Vagina (tissue), 2 donors: ENCODE measurements around the gene NUAK1. TPM values are rescaled to one million over a fixed set of nuclear protein-coding genes. Genes with fewer than 3 reads are reported as not detected.

Experiments
- DNase-seq, 2 donors: peaks; one replicate each; pipeline ENCODE4 v3.0.0-alpha.2; 2017; ENCODE audit errors: extremely low spot score in 2 of 2
- H3K27ac ChIP-seq: fragments of 200-600 bp; sonication (generic); one replicate; pipeline ENCODE4 v1.5.1; 2019
- H3K27me3 ChIP-seq: fragments of 200-600 bp; sonication (generic); one replicate; pipeline ENCODE4 v1.5.1; 2019
- H3K36me3 ChIP-seq, 2 donors: fragments of 200-600 bp; sonication (generic); one replicate each; pipeline ENCODE4 v1.5.1; 2017 to 2019
- H3K4me1 ChIP-seq: fragments of 200-600 bp; sonication (generic); one replicate; pipeline ENCODE4 v1.5.1; 2019
- H3K4me3 ChIP-seq, 2 donors: fragments of 200-600 bp; sonication (generic); 1 replicate in 1 of 2; 2 replicates in 1 of 2; pipeline ENCODE4 v1.5.1; 2016 to 2019
- H3K9me3 ChIP-seq: fragments of 200-600 bp; sonication (generic); one replicate; pipeline ENCODE4 v1.5.1; 2019
- POLR2A ChIP-seq, 2 donors: fragments of 450-650 bp; IDR thresholded peaks; one replicate each; pipeline ENCODE4 v1.6.1; 2017; ENCODE audit warnings: antibody characterized with exemption in 2 of 2, mild to moderate bottlenecking in 2 of 2, moderate library complexity in 2 of 2
- POLR2AphosphoS5 ChIP-seq, 2 donors: sonication (generic); formaldehyde crosslinking; IDR thresholded peaks; one replicate each; pipeline ENCODE4 v1.9.0; 2017; ENCODE audit warnings: antibody characterized with exemption in 2 of 2, mild to moderate bottlenecking in 2 of 2, low read depth in 1 of 2; ENCODE audit not compliant: insufficient read depth in 1 of 2
- intact Hi-C: fragments of 100-400 bp; cut with DNase I; formaldehyde crosslinking; loops from one replicate; pipeline ENCODE4 v1.15.1; 2023
- total RNA-seq: library from RNA; depleted of rRNA; stranded (reverse); fragments of >200 nt; gene quantifications from one replicate; pipeline ENCODE4 v1.2.3, GENCODE V29; 2016
- TF ChIP-seq, protein P1 (sequence below), 3 experiments: fragments of 450-650 bp in 2 of 3; fragments of 200-600 bp in 1 of 3; sonication (generic) in 1 of 3; IDR thresholded peaks; one replicate each; pipeline ENCODE4 v1.5.1; 2017 to 2019; ENCODE audit warnings: antibody characterized with exemption in 3 of 3, mild to moderate bottlenecking in 2 of 3, moderate library complexity in 2 of 3

NUAK1 gene
- total RNA-seq, 1 donor from 2014 or later = 22.8 TPM

DNA sequence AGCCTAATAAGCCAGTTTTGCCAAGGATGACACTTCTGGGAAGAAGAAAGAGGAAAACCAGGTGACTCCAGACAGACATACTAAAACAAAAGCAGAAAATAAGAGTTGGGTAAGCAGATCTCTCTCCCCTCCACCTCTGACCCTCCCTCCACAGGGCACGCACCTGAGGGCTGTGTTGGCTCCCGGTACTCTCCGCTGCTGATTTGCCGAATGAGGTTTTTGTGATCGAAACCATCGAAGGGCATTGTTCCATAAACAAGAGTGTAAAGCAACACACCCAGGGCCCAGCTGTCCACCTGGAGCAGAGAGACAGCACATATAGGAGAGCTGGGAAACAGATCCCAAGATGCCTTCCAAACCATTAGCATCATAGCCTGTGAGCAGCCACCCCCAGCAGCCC, 68.1 kb downstream of the NUAK1 start:
- Histone ChIP-seq H3K27ac (peak overlapping the region; percentile 70), H3K4me1 (peaks cover 31% of the 10 kb centered on the region), H3K9me3 (no peaks in the 10 kb centered on the region), H3K36me3 (peaks cover 0 to 48% of the 10 kb centered on the region in 2 donors), H3K27me3 (no peaks in the 10 kb centered on the region), H3K4me3 (no peak overlapping the region)
- DNase-seq = peak; percentile 37 to 83
- intact Hi-C loops = no loop called here
- TF ChIP-seq, protein P1, sequence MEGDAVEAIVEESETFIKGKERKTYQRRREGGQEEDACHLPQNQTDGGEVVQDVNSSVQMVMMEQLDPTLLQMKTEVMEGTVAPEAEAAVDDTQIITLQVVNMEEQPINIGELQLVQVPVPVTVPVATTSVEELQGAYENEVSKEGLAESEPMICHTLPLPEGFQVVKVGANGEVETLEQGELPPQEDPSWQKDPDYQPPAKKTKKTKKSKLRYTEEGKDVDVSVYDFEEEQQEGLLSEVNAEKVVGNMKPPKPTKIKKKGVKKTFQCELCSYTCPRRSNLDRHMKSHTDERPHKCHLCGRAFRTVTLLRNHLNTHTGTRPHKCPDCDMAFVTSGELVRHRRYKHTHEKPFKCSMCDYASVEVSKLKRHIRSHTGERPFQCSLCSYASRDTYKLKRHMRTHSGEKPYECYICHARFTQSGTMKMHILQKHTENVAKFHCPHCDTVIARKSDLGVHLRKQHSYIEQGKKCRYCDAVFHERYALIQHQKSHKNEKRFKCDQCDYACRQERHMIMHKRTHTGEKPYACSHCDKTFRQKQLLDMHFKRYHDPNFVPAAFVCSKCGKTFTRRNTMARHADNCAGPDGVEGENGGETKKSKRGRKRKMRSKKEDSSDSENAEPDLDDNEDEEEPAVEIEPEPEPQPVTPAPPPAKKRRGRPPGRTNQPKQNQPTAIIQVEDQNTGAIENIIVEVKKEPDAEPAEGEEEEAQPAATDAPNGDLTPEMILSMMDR (IDR thresholded peaks at IDR 0.05) = no peak
- TF ChIP-seq POLR2AphosphoS5 (IDR thresholded peaks at IDR 0.05; ENCODE audit: insufficient read depth in 1 of 2, low read depth in 1 of 2) (no peak), POLR2A (IDR thresholded peaks at IDR 0.05) (no peak)

DNA sequence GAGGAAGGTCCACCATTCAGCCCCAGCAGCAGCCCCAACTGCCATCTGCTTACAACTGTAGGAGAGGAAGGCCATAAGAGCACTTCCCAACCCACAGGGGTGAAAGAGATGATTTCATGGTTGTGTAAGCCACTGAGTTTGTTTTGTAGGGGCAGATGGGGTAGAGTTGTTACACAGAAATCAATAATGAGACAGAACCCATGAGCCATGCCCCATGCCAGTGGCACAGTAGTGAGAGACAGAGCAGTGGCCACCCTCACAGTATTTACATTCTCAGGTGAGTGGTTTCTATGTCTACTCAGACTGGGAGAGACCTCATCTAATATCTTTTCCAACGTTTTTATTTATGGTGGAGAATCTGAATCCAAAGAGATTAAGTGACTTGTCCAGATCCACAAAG, 68.6 kb downstream of the NUAK1 start:
- DNase-seq = peak in 1 of 2 donors; percentile 43
- peaks cover 0 to 48% of the 10 kb centered on the region in 2 donors for H3K36me3 ChIP-seq
- intact Hi-C loops = no loop called here

DNA sequence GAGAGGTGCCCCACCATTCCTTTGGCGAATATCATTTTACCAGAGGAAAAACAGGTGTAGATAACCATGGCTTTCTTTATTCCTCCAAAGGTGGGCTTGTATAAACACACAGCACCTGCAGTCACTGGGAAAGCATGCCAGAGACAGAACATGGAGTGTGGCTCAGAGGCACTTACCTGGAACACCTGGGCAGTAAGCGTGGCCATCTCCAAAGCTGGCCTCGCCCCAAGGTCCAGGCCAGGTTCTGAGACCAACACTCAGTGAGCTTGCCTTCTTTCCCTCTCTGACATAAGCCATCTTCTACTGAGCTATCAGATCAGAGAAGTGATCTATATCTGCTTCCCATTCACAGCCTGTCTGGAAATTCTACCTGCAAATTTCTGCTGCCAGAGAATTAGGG, 70.5 kb downstream of the NUAK1 start:
- Histone ChIP-seq H3K9me3 (no peaks in the 10 kb centered on the region), H3K36me3 (peaks cover 0 to 48% of the 10 kb centered on the region in 2 donors), H3K4me1 (peaks cover 18% of the 10 kb centered on the region), H3K27me3 (no peaks in the 10 kb centered on the region), H3K27ac (no peak overlapping the region), H3K4me3 (no peak overlapping the region)
- no peak for TF ChIP-seq POLR2A (IDR thresholded peaks at IDR 0.05)
- TF ChIP-seq, protein P1 (IDR thresholded peaks at IDR 0.05) = no peak
- no peak for TF ChIP-seq POLR2AphosphoS5 (IDR thresholded peaks at IDR 0.05; ENCODE audit: insufficient read depth in 1 of 2, low read depth in 1 of 2)
- peak in 1 of 2 donors; percentile 44 for DNase-seq
- intact Hi-C loops = no loop called here

More for the DNA sequence above, 68.6 kb downstream of the NUAK1 start:
- TF ChIP-seq, protein P1 (IDR thresholded peaks at IDR 0.05) = no peak
- TF ChIP-seq POLR2A (IDR thresholded peaks at IDR 0.05) (no peak), POLR2AphosphoS5 (IDR thresholded peaks at IDR 0.05; ENCODE audit: insufficient read depth in 1 of 2, low read depth in 1 of 2) (no peak)
- H3K4me3 ChIP-seq = no peak overlapping the region
- H3K27ac ChIP-seq = peak overlapping the region; percentile 70
- H3K4me1 ChIP-seq = peaks cover 27% of the 10 kb centered on the region
- H3K27me3 ChIP-seq = no peaks in the 10 kb centered on the region
- no peaks in the 10 kb centered on the region for H3K9me3 ChIP-seq

DNA sequence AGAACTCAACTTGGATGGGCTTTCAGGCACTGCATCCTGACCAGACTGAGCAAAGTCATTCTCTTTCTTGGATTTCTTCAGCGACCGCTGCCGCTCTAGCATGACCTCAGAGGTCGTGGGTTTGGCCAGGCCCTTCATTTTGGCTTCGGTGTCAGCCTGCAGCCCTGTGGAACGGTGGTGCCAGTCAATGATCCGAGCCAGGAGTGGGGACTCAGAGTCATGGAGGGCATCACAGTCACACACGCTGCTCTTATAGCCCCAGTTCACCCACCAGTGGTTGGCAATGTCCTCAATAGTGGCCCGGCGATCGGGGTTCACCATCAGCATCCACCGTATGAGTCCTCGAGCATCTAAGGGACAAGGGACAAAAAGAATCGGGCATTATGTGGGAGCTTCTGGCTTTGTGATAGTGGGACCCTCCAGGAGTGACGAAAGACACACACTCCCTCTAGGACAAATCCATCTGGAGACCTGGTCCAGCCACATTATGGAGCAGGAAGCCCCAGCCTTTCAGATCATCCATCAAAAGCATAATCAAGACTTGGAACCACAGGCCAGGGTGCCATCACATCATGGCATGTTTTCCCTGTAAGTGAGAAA, 71.0 kb downstream of the NUAK1 start:
- Histone ChIP-seq H3K27ac (no peak overlapping the region), H3K27me3 (no peaks in the 10 kb centered on the region), H3K36me3 (peaks cover 0 to 48% of the 10 kb centered on the region in 2 donors), H3K4me3 (no peak overlapping the region), H3K9me3 (no peaks in the 10 kb centered on the region), H3K4me1 (peaks cover 16% of the 10 kb centered on the region)
- peak in 1 of 2 donors; percentile 72 for DNase-seq
- TF ChIP-seq POLR2A (IDR thresholded peaks at IDR 0.05) (no peak), POLR2AphosphoS5 (IDR thresholded peaks at IDR 0.05; ENCODE audit: insufficient read depth in 1 of 2, low read depth in 1 of 2) (no peak)
- TF ChIP-seq, protein P1 (IDR thresholded peaks at IDR 0.05) = no peak
- intact Hi-C loops = no loop called here

DNA sequence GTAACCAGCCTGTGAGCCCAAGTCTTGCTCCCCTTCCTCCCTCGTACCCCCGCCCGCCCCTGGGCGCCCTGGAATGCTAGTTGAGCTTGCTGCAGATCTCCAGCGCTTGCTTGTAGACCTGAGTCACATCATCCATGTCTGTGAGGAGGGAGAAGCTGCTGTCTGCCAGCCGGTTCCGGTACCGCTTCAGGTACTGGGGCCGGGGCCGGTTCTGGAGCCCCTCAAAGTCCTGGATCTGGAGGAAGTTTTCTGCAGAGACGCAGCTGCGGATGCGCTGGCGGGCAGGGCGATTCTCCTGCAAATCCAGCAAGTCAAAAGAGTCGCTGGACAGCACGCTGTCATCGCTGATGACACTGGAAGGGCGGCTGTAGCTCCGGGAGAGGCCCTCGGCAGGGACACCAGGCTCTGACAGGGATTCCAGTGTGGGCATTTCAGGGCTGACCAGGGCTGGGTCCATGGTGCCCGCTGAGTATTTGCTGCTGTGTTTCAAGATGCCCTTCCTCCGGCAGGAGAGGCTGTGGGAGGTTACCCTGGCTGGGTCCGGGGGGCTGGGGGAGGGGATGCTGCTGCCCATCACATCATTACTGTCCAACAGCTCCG, 71.9 kb downstream of the NUAK1 start:
- no peak for TF ChIP-seq POLR2A (IDR thresholded peaks at IDR 0.05)
- TF ChIP-seq POLR2AphosphoS5 (IDR thresholded peaks at IDR 0.05; ENCODE audit: insufficient read depth in 1 of 2, low read depth in 1 of 2) = no peak
- TF ChIP-seq, protein P1 (IDR thresholded peaks at IDR 0.05) = no peak
- Histone ChIP-seq H3K27ac (no peak overlapping the region), H3K27me3 (no peaks in the 10 kb centered on the region), H3K36me3 (peaks cover 0 to 48% of the 10 kb centered on the region in 2 donors), H3K4me3 (no peak overlapping the region), H3K4me1 (peaks cover 8% of the 10 kb centered on the region), H3K9me3 (no peaks in the 10 kb centered on the region)
- peak in 1 of 2 donors; percentile 77 for DNase-seq
- intact Hi-C loops = no loop called here
